Spinal cord (tissue), 10 donors: ENCODE measurements around the gene SH3RF3. TPM values are rescaled to one million over a fixed set of nuclear protein-coding genes. Genes with fewer than 3 reads are reported as not detected.
"Not testable (repeated sequence)": the region's sequence is repeated elsewhere in the genome, so short reads cannot be mapped to it uniquely, and the experiment has no call there.

ENCODE experiments used
- DNase-seq, 6 donors: peaks; one replicate each; pipeline versions ENCODE4 v3.0.0 to v3.0.0-alpha.2; 2013 to 2015; ENCODE audit warnings: low spot score in 6 of 6, low read depth in 4 of 6
- H3K27ac ChIP-seq: one replicate; pipeline ENCODE4 v1.5.1; 2013; ENCODE audit warnings: low read depth, low read length, control low read depth
- H3K27me3 ChIP-seq: one replicate; pipeline ENCODE4 v1.6.1; 2013; ENCODE audit warnings: low read length; ENCODE audit not compliant: control insufficient read depth, insufficient read depth
- H3K36me3 ChIP-seq: one replicate; pipeline ENCODE4 v1.6.1; 2013; ENCODE audit warnings: low read length; ENCODE audit not compliant: control insufficient read depth, insufficient read depth
- H3K4me1 ChIP-seq: one replicate; pipeline ENCODE4 v1.6.1; 2013; ENCODE audit warnings: low read length; ENCODE audit not compliant: control insufficient read depth, insufficient read depth
- H3K4me3 ChIP-seq: one replicate; pipeline ENCODE4 v1.5.1; 2013; ENCODE audit warnings: low read depth, low read length, control low read depth
- H3K9me3 ChIP-seq: one replicate; pipeline ENCODE4 v1.6.1; 2013; ENCODE audit warnings: low read length; ENCODE audit not compliant: control insufficient read depth, insufficient read depth
- WGBS: methylation state at CpG from one replicate; pipeline ENCODE4 v1.1.5; 2013; ENCODE audit warnings: missing lambda C conversion rate; ENCODE audit not compliant: insufficient coverage; 5-methylcytosine and 5-hydroxymethylcytosine counted together
- polyA plus RNA-seq, 2 donors: library from polyadenylated mRNA; unstranded; fragments of 120-200 nt; gene quantifications; one replicate each; pipeline ENCODE4 v1.2.1, GENCODE V29; 2013; ENCODE audit not compliant: insufficient read length in 2 of 2
- total RNA-seq, 2 donors: library from RNA; depleted of rRNA in 1 of 2; stranded (reverse); fragments of 120-200 nt in 1 of 2; fragments of >200 nt in 1 of 2; gene quantifications; one replicate each; pipeline versions ENCODE4 v1.2.3 to v1.2.4, GENCODE V29; 2013 to 2014
- donor health status: healthy.

SH3RF3 gene
- total and polyA plus RNA-seq, 4 donors = 4.8 to 11.8 (median 7.8) TPM

DNA sequence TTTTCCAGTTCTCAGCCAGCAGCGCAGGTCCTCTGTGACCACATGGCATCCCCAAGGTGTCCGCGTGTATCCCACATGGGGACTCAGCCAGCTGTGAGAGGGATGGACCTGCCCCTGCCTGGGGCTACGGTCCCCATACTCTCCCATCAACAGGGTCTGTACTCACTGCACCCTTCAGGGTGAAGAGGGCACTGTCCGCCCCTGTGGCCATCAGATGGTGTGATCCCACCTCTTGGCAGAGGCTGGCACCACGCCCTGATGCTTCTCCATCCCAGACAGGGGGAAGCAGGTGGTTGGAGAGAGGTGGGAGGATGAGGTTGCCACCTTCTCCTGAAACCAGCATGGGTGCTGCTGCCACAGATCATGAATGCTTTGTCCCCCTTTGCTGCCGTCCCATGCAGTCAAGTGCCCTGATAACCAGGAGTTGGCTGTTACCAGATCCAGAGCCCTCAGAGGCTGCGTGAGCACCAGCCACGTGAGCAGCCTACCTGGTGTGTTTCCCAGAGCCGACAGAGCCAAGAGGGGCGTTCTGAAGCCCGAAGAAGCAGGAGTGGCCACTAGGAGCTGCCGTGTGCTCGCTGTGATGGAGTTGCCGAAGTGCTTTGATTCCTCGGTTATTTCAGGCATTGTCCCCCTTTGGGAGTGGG lies 93.9 kb downstream of the SH3RF3 start:
- WGBS = 73% methylated on average over 15 of the region's 16 CpGs
- DNase-seq = no peak
- no peak overlapping the region for H3K4me3 ChIP-seq

GRCh38 chr2:109223490-109223889 lies 94.5 kb downstream of the SH3RF3 start:
- no peak overlapping the region for H3K4me3 ChIP-seq
- H3K9me3 ChIP-seq = no peaks in the 10 kb centered on the region
- H3K27me3 ChIP-seq = no peaks in the 10 kb centered on the region
- H3K36me3 ChIP-seq = no peaks in the 10 kb centered on the region
- no peak overlapping the region for H3K27ac ChIP-seq
- no peak for DNase-seq
- H3K4me1 ChIP-seq = peaks cover 11% of the 10 kb centered on the region
- WGBS = 88% methylated on average over 5 of the region's 8 CpGs

More for the DNA sequence above, 93.9 kb downstream of the SH3RF3 start:
- H3K9me3 ChIP-seq = no peaks in the 10 kb centered on the region
- H3K27me3 ChIP-seq = no peaks in the 10 kb centered on the region
- H3K4me1 ChIP-seq = peaks cover 15% of the 10 kb centered on the region
- no peak overlapping the region for H3K27ac ChIP-seq
- no peaks in the 10 kb centered on the region for H3K36me3 ChIP-seq

GRCh38 chr2:109224341-109224740 lies 95.3 kb downstream of the SH3RF3 start:
- H3K36me3 ChIP-seq, H3K4me3 ChIP-seq, H3K27me3 ChIP-seq, DNase-seq, H3K9me3 ChIP-seq, H3K4me1 ChIP-seq, H3K27ac ChIP-seq: not testable (repeated sequence)
- 96% methylated on average over 7 of the region's 8 CpGs for WGBS

DNA sequence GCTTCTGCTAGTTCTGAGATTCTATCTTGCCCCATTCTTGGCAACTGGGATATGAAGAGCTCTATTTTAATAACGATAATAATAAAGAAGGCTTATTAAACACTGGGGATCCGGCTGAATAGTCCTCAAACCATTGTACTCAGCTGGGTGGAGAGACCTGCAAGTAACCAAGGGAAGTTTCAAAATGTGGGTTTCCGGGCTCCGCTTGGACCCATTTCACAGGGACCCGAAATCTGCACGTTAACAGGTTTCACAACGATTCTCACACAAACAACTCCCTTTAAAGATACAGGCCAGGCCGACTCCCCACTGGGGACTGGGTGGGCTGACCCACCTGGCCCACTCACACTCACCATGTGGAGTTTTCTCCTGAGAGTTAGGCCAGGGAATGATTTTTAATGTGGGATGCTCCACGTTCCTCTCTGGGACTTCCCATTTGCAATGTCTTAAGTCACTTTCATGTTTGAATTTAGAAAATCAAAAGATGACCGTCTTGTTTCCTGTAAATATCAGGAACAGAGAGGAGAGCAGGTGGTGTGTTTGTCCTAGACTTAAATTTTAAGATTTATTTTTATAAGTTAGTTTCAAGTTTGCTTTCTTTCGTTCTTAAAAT lies 96.3 kb downstream of the SH3RF3 start:
- Histone ChIP-seq H3K27ac (no peak overlapping the region), H3K36me3 (no peaks in the 10 kb centered on the region), H3K9me3 (no peaks in the 10 kb centered on the region), H3K4me3 (no peak overlapping the region), H3K4me1 (peaks cover 6% of the 10 kb centered on the region), H3K27me3 (no peaks in the 10 kb centered on the region)
- WGBS = 98% methylated on average over 8 of the region's 11 CpGs
- no peak for DNase-seq

DNA sequence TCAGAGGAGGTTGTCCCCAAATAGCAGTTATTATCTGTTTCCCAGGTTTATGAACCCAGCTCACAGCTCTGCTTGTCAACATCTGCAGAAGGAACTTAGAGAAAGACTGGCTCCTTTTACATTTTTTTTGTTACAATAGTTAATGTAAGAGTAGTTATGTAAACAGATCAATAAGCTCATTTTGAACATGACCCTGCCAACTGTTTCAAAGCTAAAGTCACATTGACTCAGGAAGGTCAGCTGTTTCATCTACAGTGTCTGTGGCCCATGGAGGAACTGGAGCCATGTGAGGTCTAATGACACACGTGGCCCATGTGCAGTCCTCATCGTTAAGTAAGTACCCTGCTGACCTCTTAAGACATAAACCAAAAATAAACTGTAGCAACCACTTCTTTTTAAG lies 97.1 kb downstream of the SH3RF3 start:
- no peak overlapping the region for H3K4me3 ChIP-seq
- H3K4me1 ChIP-seq = peaks cover 11% of the 10 kb centered on the region
- no peak for DNase-seq
- WGBS = 67% methylated on average over 1 of the region's 2 CpGs
- H3K27ac ChIP-seq = no peak overlapping the region
- no peaks in the 10 kb centered on the region for H3K27me3 ChIP-seq
- H3K36me3 ChIP-seq = no peaks in the 10 kb centered on the region
- H3K9me3 ChIP-seq = no peaks in the 10 kb centered on the region

DNA sequence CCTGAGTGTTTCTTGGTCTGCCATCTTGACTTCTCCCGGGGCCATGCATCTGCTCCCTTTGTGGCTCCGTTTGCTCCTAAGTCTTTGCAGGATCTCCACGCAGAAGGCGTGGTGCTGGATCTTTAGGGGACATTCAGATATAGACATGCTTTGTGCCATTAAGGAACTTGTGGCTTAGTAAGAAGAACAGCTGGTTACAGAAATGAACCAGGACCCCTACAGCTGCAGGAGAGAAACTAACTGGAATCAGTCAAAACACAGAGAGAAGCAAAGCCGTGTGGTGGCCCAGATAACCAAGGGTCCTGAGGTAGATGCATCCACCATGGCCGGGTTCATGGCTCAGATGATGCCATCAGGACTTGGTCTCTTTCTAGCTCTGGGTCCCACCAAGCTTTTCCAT lies 97.6 kb downstream of the SH3RF3 start:
- no peaks in the 10 kb centered on the region for H3K36me3 ChIP-seq
- no peak overlapping the region for H3K27ac ChIP-seq
- H3K9me3 ChIP-seq = no peaks in the 10 kb centered on the region
- DNase-seq = no peak
- 97% methylated on average over 6 of the region's 6 CpGs for WGBS
- H3K4me3 ChIP-seq = no peak overlapping the region
- H3K27me3 ChIP-seq = no peaks in the 10 kb centered on the region
- H3K4me1 ChIP-seq = peaks cover 12% of the 10 kb centered on the region

DNA sequence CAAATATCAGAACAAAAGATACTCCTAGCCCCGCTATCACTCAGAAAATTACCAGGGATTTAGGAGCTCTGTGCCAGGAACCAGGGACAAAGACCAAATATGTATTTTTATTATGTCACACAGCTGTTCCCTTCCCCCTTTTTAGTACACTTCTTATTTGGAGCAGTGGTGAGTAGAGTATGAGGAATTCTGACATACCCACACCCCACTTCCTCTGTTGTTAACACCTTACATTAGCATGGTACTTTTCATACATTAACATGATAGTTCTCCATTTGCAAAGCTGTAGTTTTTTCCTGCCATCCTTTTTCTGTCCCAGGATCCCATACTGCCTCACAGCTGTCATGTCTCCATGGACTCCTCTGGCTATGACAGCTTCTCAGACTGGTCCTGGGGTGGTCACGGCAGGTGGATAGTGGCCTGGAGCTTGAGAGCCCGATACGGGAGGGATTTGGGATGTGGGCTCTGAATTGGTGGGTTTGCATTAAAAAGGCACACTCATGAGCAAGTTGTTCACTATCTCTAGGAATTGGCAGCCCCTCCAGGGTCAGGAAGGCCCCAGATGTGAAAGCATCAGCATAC lies 100.2 kb downstream of the SH3RF3 start:
- Histone ChIP-seq H3K27me3 (no peaks in the 10 kb centered on the region), H3K27ac (no peak overlapping the region), H3K36me3 (no peaks in the 10 kb centered on the region), H3K4me3 (no peak overlapping the region), H3K9me3 (no peaks in the 10 kb centered on the region), H3K4me1 (peaks cover 5% of the 10 kb centered on the region)
- DNase-seq = no peak
- WGBS = 80% methylated on average over 2 of the region's 4 CpGs

GRCh38 chr2:109230941-109231420 lies 102.0 kb downstream of the SH3RF3 start:
- DNase-seq = peak in 1 of 6 donors; percentile 62
- H3K4me1 ChIP-seq = peaks cover 5% of the 10 kb centered on the region
- no peaks in the 10 kb centered on the region for H3K27me3 ChIP-seq
- H3K27ac ChIP-seq = no peak overlapping the region
- no peak overlapping the region for H3K4me3 ChIP-seq
- H3K9me3 ChIP-seq = peaks cover 2% of the 10 kb centered on the region
- no peaks in the 10 kb centered on the region for H3K36me3 ChIP-seq
- 32% methylated on average over 3 of the region's 7 CpGs for WGBS

DNA sequence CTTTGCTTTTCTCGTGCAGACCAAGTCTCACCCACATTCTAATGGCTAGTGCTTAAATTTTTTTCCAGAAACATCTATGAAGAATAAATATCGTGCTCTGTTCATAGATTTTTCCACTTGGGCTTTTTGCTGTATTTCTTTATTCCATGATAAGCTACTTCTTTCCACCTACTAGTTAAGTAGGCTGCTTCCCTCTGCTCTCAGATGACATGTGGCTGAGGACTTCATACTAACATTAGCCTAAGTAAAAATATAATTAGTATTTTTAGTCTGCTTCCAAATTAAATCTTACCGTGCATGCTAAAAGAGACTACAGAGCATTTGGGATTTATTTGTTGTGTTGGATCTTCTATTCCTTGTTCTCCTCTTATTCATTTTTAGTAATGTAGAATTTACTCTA lies 102.4 kb downstream of the SH3RF3 start:
- Histone ChIP-seq H3K27ac (no peak overlapping the region), H3K27me3 (no peaks in the 10 kb centered on the region), H3K4me3 (no peak overlapping the region), H3K36me3 (no peaks in the 10 kb centered on the region), H3K9me3 (peaks cover 2% of the 10 kb centered on the region), H3K4me1 (peaks cover 5% of the 10 kb centered on the region)
- DNase-seq = no peak
- WGBS = 80% methylated on average over 1 of the region's 3 CpGs
